Epithelial cell of esophagus (primary cell): ENCODE results near the gene ZFC3H1.

Experiments used
- DNase-seq: peaks from one replicate; pipeline ENCODE4 v3.0.0; 2010; ENCODE audit warnings: low read depth
- H3K4me3 ChIP-seq: 2 replicates; pipeline ENCODE4 v1.5.1; 2011; ENCODE audit warnings: mild to moderate bottlenecking, low read length, control low read depth
- CTCF ChIP-seq: IDR thresholded peaks from 2 replicates; pipeline ENCODE4 v1.5.1; 2011; ENCODE audit warnings: low read depth, mild to moderate bottlenecking, low read length, control low read depth, inconsistent platforms; ENCODE audit not compliant: insufficient read depth; ENCODE audit errors: missing control alignments

ZFC3H1 gene

DNA sequence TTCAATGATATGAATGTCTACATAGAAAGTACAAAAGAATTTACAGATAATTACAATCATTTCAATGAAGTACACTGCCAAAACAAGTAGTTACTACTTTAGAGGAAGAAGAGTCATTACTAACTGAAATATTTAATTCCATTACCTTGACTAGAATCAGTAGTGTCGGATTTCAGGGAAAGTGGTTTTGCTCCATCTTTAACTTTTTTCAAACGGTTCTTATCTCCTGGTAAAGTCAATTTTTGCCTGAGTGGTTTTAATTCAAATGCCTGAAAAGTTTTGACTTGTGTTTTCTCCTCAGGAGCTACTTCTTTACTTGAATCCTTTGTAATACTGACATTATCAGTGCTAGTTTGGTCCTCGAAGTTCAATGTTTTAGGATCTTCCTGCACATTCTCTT, 6.9 kb downstream of the ZFC3H1 start:
- TF ChIP-seq CTCF = no peak
- no peak overlapping the region for H3K4me3 ChIP-seq

DNA sequence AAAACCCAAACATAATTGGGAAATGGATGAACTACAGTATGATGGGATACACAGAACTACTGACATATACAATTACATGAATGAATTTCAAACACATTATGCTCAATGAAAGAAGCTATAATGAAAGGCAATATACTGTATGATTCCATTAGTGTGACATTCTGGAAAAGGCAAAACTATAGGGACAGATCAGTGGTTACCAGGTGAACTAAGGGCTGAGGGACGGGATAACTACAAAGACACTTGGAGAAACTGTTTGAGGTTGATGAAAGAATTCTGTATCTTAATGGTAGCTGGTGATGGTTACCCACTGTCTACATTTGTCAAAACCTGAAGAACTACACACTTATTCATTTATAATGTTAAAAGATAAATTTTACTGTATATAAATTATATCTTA, 7.7 kb downstream of the ZFC3H1 start:
- no peak overlapping the region for H3K4me3 ChIP-seq
- no peak for TF ChIP-seq CTCF
- DNase-seq = no peak

More for the DNA sequence above, 6.9 kb downstream of the ZFC3H1 start:
- no peak for DNase-seq

DNA sequence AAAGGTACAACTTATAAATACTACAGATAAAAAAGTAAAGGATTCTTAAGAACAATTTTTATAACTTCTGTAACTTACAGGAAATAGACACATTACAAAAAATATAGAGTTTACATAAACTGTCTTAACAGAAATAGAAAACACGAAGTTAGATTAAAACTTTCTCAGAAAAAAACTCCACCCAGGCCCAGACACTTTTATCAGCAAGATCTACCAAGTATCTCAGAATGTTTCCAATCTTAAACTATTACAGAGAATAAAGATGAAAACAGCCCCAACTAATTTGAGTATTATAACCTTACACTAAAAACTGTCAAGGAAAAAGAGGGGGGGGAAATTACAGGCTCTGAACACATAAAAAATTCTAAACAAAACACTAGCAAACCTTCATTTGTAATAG, 8.2 kb downstream of the ZFC3H1 start:
- DNase-seq = no peak
- H3K4me3 ChIP-seq = no peak overlapping the region
- TF ChIP-seq CTCF = no peak

GRCh38 chr12:71654200-71654599, 9.4 kb downstream of the ZFC3H1 start:
- H3K4me3 ChIP-seq = no peak overlapping the region
- no peak for DNase-seq
- TF ChIP-seq CTCF = no peak

GRCh38 chr12:71653137-71653536, 10.5 kb downstream of the ZFC3H1 start:
- TF ChIP-seq CTCF = no peak
- no peak for DNase-seq
- no peak overlapping the region for H3K4me3 ChIP-seq

GRCh38 chr12:71652656-71653055, 11.0 kb downstream of the ZFC3H1 start:
- TF ChIP-seq CTCF = no peak
- DNase-seq = no peak
- no peak overlapping the region for H3K4me3 ChIP-seq

DNA sequence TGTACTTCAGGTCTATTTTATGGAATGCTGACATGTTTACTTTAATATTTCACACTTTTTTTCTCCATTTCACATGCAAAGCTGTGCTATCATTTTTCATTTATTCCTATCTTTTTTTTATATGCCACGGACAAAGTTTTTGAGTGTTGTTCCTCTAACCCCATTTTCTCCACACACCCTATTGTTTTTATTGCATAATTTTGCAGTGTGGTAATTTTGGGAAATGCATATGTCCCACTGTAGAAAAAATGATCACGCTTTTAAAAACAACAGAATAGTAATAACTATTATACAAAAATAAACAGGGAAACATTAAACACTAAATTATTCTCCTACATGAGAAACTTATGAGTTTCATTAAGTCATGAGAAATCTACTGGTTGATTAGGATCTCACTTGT, 14.2 kb downstream of the ZFC3H1 start:
- TF ChIP-seq CTCF = no peak
- no peak for DNase-seq
- H3K4me3 ChIP-seq = no peak overlapping the region
